A172 (cell line): ENCODE data around the gene ARHGAP36. TPM values are rescaled to one million over a fixed set of nuclear protein-coding genes. Genes with fewer than 3 reads are reported as not detected.
A peak's percentile ranks its signal among the peaks of the same experiment; 100 is the strongest.

Source experiments
- DNase-seq: peaks from one replicate; pipeline ENCODE4 v3.0.0-alpha.2; 2015; ENCODE audit warnings: low spot score
- total RNA-seq: library from RNA; depleted of rRNA; stranded (reverse); fragments of >200 nt; shearing (Covaris generic); gene quantifications from 2 replicates; pipeline ENCODE4 v1.2.3, GENCODE V29; 2014; rRNA removed

ARHGAP36 gene
- total RNA-seq, 1 experiment from 2014 or later = not detected

DNA sequence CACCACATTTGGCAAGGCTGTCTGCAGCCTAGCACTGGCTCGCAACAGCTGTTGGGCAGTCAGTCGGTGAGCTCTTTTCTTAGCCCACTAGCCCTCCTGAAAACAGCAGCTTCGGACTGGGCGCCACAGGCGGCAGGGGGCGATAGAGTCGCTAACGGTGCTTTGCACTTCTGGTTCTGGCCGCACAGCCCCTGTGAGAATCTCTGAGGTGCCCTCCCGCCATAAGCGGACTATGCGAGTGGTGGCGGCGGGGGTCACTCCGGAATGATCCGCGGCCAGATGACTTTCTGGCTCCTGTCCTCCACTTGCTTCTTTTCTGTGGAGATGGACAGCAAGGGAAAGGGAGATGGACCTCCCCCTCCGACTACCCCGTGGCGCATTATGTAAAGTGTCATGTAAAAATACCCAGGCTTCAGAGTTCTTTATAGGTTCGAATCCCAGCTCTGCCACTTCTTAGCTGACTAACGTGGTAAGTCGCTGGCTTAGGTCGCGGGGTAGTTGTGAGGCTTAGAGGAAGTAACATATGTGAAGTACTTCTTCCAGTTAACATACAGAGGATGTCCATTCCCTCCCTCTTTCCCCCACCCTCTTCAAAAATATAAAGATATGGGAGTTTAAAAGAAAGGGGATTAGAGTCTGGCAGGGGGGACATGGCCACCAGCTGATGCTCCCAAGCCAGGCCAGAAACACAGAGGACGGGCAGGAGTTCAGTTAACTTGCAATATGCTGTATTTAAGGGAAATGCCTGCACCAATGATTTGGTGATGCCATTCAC is 11.0 kb downstream of the ARHGAP36 start:
- peak; percentile 0 for DNase-seq

DNA sequence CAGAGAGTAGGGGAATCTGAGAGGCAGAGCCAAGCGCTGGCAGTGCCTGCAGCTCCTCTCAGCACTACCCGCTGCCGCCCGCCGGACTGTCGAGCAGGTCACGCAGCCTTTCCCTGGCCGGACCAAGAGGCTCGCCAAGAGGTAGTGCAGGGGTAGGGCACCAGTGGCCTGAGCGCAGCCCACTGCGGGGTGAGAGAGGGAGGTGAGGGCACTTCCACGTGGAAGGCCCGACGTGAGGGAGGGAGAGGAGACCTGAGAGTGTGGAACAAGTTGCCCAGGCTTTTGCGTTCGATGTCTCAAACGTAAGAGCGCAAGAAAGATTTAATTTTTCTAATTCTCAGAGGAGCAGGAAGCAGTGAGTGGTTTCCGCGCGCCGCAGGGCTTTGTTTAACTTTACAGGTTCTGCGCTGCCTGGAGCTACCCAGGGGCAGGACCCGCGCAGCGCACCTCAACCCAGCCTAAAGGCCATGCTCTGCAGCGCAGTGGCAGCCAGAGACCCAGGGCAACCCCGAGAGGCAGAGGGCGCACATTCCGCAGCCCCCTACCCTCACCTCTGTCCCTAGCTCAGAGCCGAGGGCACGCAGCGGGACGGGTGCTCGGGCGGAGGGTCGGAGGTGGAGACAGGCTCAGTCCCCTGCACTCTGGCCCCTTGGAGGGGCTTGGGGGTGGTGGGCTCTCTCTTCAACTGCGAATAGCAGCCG is 14.9 kb downstream of the ARHGAP36 start:
- no peak for DNase-seq

DNA sequence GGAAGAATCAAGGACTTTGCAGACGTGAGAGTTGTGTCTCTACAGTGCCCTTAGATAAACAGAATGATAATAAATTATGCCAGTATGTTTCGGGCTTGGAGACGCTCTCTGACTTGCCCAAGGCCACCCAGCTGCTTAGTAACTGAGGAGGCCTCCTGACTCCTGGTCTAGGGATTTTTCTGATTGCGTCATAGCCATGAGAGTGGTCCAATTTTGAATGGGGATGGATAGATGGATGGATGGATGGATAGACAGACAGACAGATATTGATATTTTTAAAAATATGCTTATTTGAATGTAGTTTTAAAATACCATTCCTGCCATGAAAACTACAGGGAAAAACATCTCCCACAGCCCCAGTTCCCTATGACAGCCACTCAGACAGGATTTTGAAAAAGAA is 15.5 kb downstream of the ARHGAP36 start:
- no peak for DNase-seq

DNA sequence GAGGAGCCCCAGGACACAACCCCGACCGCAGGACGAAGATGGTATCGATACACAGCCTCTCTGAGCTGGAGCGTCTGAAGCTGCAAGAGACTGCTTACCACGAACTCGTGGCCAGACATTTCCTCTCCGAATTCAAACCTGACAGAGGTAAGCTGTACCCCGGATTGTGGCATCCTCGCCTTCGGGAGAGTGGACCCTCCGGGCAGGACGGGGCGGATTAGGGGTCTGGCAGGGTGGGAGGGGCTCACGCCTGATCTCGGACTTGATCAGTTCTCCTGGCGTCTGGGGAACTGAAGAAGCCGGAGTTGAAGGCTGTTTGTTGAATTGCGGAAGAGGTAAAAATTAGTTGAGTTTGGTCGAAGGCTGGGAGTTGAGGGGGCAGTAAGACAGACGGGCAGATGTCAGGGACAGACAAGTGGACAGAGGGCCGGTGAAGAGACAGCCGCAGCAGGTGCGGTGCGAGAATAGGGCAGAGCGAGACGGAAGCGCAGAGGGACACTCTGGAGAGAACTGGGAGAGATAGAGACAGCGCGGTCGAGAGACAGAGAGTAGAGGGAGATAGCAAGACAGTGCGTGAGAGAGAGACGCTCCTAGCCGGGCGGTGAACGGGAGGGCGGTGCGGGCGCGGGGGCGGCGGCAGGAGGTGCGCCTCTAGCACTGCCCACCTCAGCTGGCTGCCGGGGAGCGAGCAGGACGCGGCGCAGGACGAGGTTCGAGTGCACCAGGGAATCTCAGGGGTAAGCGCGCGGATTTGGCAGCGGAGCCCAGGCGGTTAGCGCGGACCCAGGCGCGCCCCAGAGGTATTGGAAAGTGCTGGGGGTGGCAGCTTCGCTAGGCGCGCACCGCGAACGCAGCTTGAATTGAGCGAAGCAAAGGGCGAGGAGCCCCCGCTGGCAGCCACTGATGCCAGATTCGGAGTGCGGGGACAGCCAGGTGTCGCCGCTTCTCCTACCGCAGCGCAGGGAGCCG is 23.9 kb downstream of the ARHGAP36 start:
- no peak for DNase-seq

DNA sequence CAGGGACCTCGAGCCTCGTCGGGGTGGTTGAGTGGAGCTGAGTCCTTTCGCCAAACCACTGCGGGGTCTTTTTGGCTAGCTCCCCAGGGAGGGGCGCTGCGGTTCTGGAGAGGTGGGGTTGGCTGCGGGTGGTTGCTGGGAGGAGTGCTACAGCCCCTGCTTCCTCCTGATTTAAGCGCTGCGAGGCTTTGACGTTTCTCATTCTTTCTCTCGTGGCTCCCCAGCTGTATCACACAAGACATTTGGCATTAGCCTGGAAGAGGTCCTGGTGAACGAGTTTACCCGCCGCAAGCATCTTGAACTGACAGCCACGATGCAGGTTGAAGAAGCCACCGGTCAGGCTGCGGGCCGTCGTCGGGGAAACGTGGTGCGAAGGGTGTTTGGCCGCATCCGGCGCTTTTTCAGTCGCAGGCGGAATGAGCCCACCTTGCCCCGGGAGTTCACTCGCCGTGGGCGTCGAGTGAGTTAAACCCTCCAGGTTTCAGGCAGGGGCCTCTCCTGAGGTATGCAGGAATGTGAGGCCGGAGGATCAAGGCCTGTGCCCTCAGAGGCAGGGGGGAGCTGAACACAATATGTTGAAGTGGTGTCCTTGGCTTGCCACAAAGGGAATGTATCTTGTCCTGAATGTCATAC is 25.5 kb downstream of the ARHGAP36 start:
- no peak for DNase-seq

DNA sequence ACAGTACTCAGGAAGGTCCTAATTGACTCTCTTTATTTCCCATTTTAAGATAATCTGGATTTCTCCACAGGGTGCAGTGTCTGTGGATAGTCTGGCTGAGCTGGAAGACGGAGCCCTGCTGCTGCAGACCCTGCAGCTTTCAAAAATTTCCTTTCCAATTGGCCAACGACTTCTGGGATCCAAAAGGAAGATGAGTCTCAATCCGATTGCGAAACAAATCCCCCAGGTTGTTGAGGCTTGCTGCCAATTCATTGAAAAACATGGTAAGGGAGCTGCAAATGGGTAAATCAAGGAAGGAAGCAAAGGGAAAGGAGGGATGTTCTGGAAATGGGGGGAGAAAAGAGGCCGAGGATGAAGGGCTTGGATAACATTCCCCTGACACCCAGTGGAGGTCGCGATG is 26.0 kb downstream of the ARHGAP36 start:
- no peak for DNase-seq

DNA sequence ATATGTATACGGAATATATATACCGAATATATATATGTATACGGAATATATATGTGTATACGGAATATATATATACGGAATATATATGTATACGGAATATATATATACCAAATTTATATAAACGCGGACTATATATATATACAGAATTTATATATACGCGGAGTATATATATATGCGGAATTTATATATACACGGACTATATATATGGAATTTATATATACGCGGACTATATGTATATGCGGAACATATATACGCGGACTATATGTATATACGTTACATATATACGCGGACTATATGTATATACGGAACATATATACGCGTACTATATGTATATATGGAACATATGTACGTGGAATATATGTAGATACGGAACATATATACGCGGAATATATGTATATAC is 78.6 kb downstream of the ARHGAP36 start:
- no peak for DNase-seq

DNA sequence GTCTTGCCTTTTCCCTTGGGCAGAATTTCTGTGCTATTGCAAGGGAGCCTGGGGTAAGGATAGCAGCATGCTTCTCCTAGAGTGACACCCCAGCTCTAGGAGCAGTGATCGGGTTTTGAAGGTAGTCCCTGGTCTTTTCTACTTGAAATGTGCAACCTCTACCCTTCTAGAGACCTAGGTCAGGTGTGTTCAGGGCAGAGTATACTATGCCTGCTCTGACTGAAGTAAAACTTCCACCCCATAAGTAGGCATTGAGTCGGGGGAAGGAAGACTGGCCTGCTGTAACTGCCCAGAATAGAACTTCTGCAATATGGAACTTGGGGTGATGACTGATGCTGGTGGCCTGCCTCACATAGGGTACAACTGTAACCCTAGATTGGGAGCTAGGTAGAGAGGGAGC is 80.9 kb downstream of the ARHGAP36 start:
- no peak for DNase-seq

Other genes with a start within 250 kb of the ARHGAP36 start
- 4.0 and 4.2 TPM in 2 replicates for gene ENOX2, start 155.1 kb upstream of the ARHGAP36 start, total RNA-seq
- 0.02 TPM in 1 of 2 replicates, not detected in the other for gene IGSF1, start 231.0 kb downstream of the ARHGAP36 start, total RNA-seq